ENCODE measurements around the gene STX5. TPM values are rescaled to one million over a fixed set of nuclear protein-coding genes. Genes with fewer than 3 reads are reported as not detected.
"Not testable (repeated sequence)": the region's sequence is repeated elsewhere in the genome, so short reads cannot be mapped to it uniquely, and the experiment has no call there.

The STX5 gene
- total and polyA plus RNA-seq, 2 donors from 2014 or later, result 39.6 to 44.6 TPM

DNA sequence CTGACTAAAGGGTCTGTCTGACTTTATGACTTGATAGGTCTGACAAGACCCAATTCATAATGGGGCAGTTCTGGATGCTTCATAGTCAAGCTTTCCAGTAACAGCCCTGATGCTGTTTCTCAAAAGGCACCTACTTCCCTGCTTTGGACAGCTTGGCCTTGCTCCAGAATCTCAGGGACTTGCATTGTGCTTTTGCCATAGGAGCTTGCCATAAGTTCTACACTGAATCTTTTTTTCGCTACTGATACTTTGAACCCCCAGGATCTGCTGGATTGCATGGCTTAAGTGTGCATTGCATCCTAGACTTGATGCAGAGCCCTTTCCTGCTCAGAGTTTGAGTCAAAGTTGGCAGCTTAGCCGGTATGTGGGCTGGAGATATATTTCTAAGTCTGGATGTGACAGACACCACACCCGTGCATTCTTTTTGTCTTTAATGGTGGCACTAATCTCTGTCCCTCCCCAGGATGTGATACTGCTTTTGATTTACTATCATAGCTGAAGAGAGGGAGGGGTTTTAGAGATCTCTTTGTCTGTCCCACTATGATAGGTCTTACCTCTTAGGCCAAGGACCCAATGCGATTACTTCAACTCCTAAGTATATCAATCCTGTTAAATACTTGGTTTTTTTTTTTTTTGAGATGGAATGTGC lies 32.0 kb upstream of the STX5 start:
- Histone ChIP-seq H3K9ac (ENCODE audit: low read length in 3 of 3) (no peak overlapping the region), H3K27me3 (ENCODE audit: control insufficient read depth, insufficient read depth, low read length) (no peaks in the 10 kb centered on the region), H3K9me3 (ENCODE audit: control insufficient read depth in 2 of 3, insufficient read depth in 1 of 3, low read length in 3 of 3) (no peaks in the 10 kb centered on the region), H3K4me1 (ENCODE audit: control insufficient read depth in 2 of 3, insufficient read depth in 2 of 3, low read depth in 1 of 3, low read length in 3 of 3) (no peaks in the 10 kb centered on the region), H3K27ac (ENCODE audit: low read depth in 2 of 2, low read length in 2 of 2) (no peak overlapping the region), H3K36me3 (ENCODE audit: control insufficient read depth in 2 of 3, insufficient read depth in 3 of 3, low read length in 3 of 3) (no peaks in the 10 kb centered on the region), H3K4me3 (ENCODE audit: low read length in 3 of 3) (no peak overlapping the region)
- TF ChIP-seq, protein P1, sequence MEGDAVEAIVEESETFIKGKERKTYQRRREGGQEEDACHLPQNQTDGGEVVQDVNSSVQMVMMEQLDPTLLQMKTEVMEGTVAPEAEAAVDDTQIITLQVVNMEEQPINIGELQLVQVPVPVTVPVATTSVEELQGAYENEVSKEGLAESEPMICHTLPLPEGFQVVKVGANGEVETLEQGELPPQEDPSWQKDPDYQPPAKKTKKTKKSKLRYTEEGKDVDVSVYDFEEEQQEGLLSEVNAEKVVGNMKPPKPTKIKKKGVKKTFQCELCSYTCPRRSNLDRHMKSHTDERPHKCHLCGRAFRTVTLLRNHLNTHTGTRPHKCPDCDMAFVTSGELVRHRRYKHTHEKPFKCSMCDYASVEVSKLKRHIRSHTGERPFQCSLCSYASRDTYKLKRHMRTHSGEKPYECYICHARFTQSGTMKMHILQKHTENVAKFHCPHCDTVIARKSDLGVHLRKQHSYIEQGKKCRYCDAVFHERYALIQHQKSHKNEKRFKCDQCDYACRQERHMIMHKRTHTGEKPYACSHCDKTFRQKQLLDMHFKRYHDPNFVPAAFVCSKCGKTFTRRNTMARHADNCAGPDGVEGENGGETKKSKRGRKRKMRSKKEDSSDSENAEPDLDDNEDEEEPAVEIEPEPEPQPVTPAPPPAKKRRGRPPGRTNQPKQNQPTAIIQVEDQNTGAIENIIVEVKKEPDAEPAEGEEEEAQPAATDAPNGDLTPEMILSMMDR (IDR thresholded peaks at IDR 0.05; ENCODE audit: borderline replicate concordance, extremely low read depth, insufficient read depth), result no peak
- intact Hi-C loops (cut with DNase I), result loop anchor here (10.0 kb wide), 1 partner anchor 79 kb away; the partner anchor contains the start of gene TMEM179B
- FAIRE-seq, result no peak
- DNase-seq, result peak in 1 of 5 donors; percentile 1

DNA sequence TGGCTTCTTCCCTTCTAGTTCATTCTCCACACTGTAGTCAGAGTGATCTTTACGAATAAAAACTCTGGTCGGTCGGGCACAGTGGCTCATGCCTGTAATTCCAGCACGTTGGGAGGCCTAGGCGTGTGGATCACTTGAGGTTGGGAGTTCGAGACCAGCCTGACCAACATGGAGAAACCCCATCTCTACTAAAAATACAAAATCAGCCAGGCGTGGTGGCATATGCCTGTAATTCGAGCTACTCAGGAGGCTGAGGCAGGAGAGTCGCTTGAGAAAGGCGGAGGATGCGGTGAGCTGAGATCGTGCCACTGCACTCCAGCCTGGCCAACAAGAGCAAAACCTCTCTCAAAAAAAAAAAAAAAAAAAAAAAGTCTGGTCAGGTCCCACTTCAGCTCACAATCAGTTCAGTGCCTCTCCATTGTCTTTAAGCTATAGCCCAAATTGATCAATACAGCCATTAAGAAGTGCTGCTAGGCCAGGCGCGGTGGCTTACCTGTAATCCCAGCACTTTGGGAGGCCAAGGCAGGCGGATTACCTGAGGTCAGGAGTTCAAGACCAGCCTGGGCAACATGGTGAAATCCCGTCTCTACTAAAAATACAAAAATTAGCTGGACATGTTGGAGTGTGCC lies 29.8 kb upstream of the STX5 start:
- H3K27ac ChIP-seq (ENCODE audit: low read depth in 2 of 2, low read length in 2 of 2); H3K9me3 ChIP-seq (ENCODE audit: control insufficient read depth in 2 of 3, insufficient read depth in 1 of 3, low read length in 3 of 3); H3K27me3 ChIP-seq (ENCODE audit: control insufficient read depth, insufficient read depth, low read length); FAIRE-seq; H3K9ac ChIP-seq (ENCODE audit: low read length in 3 of 3); H3K36me3 ChIP-seq (ENCODE audit: control insufficient read depth in 2 of 3, insufficient read depth in 3 of 3, low read length in 3 of 3); H3K4me1 ChIP-seq (ENCODE audit: control insufficient read depth in 2 of 3, insufficient read depth in 2 of 3, low read depth in 1 of 3, low read length in 3 of 3); H3K4me3 ChIP-seq (ENCODE audit: low read length in 3 of 3): not testable (repeated sequence)
- peak in 1 of 5 donors; percentile 35 for DNase-seq
- intact Hi-C loops (cut with DNase I), result loop anchor here (10.0 kb wide), 1 partner anchor 77 kb away; the partner anchor contains the start of gene TMEM179B

DNA sequence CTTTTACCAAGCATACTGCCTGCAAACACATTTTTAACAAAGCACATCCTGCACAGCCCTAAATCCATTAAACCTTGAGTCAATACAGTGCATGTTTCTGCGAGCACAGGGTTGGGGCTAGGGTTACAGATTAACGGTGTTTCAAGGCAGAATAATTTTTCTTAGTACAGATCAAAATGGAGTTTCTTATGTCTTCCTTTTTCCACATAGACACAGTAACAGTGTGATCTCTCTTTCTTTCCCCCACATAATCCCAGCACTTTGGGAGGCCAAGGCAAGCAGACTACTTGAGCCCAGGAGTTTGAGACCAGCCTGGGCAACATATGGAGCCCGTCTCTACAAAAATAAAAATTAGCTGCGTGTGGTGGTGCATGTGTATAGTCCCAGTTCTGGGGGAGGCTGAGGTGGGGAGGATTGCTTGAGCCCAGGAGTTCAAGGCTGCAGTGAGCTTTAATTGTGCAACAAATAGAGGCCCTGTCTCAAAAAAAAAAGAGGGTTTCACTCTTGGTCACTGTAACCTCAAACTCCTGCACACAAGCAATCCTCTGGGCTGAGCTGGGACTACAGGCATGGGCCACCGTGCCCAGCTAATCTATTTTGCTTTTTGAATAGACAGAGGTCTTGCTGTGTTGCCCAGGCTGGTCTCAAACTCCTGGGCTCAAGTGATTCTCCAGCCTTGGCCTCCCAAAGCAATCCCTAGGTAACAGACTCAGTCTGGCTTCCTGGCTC lies 29.1 kb upstream of the STX5 start:
- no peak overlapping the region for H3K4me3 ChIP-seq (ENCODE audit: low read length in 3 of 3)
- FAIRE-seq, result no peak
- DNase-seq, result peak in 1 of 5 donors; percentile 28
- intact Hi-C loops (cut with DNase I), result loop anchor here (10.0 kb wide), 1 partner anchor 76 kb away; the partner anchor contains the start of gene TMEM179B
- H3K4me1 ChIP-seq (ENCODE audit: control insufficient read depth in 2 of 3, insufficient read depth in 2 of 3, low read depth in 1 of 3, low read length in 3 of 3), result peaks cover 0 to 6% (median 3%) of the 10 kb centered on the region in 3 donors
- H3K9me3 ChIP-seq (ENCODE audit: control insufficient read depth in 2 of 3, insufficient read depth in 1 of 3, low read length in 3 of 3), result no peaks in the 10 kb centered on the region
- no peaks in the 10 kb centered on the region for H3K27me3 ChIP-seq (ENCODE audit: control insufficient read depth, insufficient read depth, low read length)
- no peak overlapping the region for H3K9ac ChIP-seq (ENCODE audit: low read length in 3 of 3)
- no peak overlapping the region for H3K27ac ChIP-seq (ENCODE audit: low read depth in 2 of 2, low read length in 2 of 2)
- TF ChIP-seq, protein P1 (IDR thresholded peaks at IDR 0.05; ENCODE audit: borderline replicate concordance, extremely low read depth, insufficient read depth), result no peak
- no peaks in the 10 kb centered on the region for H3K36me3 ChIP-seq (ENCODE audit: control insufficient read depth in 2 of 3, insufficient read depth in 3 of 3, low read length in 3 of 3)

DNA sequence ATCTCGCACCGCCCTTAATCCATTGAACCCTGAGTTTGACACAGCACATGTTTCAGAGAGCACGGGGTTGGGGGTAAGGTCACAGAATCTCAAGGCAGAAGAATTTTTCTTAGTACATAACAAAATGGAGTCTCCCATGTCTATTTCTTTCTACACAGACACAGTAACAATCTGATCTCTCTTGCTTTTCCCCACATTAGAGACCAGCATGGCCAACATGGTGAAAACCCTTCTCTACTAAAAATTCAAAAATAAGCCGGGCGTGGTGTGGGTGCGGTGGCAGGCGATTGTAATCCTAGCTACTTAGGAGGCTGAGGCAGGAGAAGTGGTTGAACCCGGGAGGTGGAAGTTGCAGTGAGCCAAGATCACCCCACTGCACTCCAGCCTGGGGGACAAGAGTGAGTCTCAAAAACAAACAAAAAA lies 27.4 kb upstream of the STX5 start:
- H3K36me3 ChIP-seq (ENCODE audit: control insufficient read depth in 2 of 3, insufficient read depth in 3 of 3, low read length in 3 of 3); H3K27ac ChIP-seq (ENCODE audit: low read depth in 2 of 2, low read length in 2 of 2); H3K27me3 ChIP-seq (ENCODE audit: control insufficient read depth, insufficient read depth, low read length); H3K4me3 ChIP-seq (ENCODE audit: low read length in 3 of 3); FAIRE-seq; H3K9ac ChIP-seq (ENCODE audit: low read length in 3 of 3); H3K9me3 ChIP-seq (ENCODE audit: control insufficient read depth in 2 of 3, insufficient read depth in 1 of 3, low read length in 3 of 3); intact Hi-C loops (cut with DNase I): not testable (repeated sequence)
- peak in 1 of 5 donors; percentile 10 for DNase-seq
- H3K4me1 ChIP-seq (ENCODE audit: control insufficient read depth in 2 of 3, insufficient read depth in 2 of 3, low read depth in 1 of 3, low read length in 3 of 3), result peaks cover 0 to 13% (median 4%) of the 10 kb centered on the region in 3 donors

Data from kidney (tissue), 14 donors.